GM21381 (cell line): ENCODE results near the gene MUC2.
"Not testable (repeated sequence)": the region's sequence is repeated elsewhere in the genome, so short reads cannot be mapped to it uniquely, and the experiment has no call there.

Experiments used
- ATAC-seq: cut with Tn5 transposase; IDR thresholded peaks from one replicate; pipeline ENCODE4 v1.9.1; 2021; ENCODE audit warnings: mild to moderate bottlenecking, moderate library complexity; ENCODE audit not compliant: unreplicated experiment

MUC2 gene

DNA sequence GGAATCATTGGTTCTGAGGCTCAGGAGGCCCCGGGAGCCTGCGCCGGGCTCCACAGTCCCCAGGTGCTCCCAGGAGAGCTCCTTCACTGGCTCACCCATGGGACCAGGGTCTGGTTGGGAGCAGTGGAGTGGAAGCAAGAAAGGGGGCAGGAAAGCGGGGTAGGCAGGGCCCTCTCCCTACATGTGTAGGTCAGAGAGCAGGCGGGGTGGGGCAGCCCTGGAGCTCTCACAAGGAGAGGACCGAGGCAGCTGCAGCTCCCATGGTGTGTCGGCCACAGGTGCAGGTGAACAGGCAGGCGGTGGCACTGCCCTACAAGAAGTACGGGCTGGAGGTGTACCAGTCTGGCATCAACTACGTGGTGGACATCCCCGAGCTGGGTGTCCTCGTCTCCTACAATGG is 28.3 kb downstream of the MUC2 start:
- ATAC-seq = no peak

DNA sequence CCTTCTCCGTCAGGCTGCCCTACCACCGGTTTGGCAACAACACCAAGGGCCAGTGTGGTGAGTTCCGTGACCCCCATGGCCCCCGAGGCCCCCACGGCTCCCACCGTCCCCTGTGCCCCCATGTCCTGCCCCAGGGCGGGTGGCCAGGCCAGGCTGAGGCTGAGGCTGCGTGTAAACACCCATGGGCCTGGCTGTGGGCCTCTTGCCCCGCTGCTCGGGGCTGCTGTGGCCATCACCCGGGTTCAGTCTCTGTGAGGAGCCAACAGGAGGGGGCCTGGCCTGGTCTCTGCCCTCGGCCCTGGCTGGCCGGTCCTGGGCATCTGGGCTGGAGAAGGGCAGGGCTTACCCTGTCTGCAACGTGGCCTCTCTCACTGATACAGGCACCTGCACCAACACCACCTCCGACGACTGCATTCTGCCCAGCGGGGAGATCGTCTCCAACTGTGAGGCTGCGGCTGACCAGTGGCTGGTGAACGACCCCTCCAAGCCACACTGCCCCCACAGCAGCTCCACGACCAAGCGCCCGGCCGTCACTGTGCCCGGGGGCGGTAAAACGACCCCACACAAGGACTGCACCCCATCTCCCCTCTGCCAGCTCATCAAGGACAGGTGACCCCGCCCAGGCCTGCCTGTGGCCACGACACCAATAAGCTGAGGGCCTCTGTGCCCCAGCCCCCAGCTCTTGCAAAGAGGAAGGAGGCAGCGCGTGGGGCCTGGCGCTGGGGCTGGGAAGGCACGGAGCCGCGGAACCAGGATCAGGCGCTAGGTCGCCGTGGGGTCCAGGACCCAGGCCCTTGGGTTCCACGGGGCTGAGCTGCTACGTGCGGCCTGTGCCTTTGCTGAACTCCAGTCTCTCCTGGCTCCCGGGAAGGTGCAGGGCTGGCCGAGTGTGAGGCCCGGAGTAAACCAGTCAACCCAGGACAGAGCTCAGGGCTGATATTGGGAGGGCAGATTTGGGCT is 29.0 kb downstream of the MUC2 start:
- no peak for ATAC-seq

- ATAC-seq = no peak
These were observed 29.9 kb downstream of the MUC2 start for GRCh38 chr11:1104411-1105182.

DNA sequence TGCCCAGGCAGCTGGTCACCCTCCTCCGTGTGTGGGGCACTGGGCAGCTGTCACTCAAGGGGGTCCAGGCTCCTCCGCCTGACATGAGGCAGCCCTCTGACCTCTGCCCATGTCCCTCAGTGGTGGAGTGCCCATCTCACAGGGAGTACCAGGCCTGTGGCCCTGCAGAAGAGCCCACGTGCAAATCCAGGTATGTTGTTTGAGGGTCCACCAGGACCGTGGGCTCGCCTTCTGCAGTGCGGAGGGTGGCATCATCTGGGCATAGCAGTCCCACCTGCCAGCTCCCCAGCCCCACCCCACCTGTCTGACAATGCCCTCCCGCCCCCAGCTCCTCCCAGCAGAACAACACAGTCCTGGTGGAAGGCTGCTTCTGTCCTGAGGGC is 30.5 kb downstream of the MUC2 start:
- no peak for ATAC-seq

GRCh38 chr11:1106387-1106786 is 31.7 kb downstream of the MUC2 start:
- no peak for ATAC-seq

DNA sequence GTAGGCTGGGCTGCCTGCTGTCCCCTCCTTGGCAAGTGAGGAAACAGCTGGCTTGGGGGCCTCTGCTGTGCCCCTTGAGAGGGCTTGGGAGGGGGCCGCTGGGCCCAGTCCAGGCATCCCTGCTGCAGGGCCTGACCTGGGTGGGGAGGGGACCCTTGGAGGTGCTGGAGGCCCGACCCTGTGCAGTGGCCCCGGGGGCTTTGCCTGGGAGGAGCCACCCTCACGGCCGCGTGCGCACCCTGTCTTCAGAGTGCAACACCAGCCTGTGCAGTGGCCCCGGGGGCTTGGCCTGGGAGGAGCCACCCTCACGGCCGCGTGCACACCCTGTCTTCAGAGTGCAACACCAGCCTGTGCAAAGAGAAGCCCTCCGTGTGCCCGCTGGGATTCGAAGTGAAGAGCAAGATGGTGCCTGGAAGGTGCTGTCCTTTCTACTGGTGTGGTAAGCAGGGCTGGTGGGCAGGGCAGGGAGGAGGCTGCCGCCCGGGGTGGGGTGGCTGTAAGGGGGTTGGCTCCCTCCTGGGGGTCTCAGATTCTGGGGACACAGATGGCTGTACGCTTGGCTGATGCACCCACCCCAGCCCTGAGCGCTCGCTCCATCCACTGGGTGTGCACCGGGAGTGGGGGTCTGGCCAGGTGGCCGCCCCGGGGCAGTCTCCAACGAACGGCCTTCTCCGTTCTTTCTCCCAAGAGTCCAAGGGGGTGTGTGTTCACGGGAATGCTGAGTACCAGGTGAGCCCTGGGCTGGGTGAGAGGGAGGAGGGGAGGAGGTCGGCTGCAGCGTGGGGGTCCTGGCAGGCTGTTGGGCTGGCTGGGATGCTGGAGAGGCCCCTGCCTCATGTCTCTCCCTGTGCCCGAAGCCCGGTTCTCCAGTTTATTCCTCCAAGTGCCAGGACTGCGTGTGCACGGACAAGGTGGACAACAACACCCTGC is 32.9 kb downstream of the MUC2 start:
- ATAC-seq = no peak

DNA sequence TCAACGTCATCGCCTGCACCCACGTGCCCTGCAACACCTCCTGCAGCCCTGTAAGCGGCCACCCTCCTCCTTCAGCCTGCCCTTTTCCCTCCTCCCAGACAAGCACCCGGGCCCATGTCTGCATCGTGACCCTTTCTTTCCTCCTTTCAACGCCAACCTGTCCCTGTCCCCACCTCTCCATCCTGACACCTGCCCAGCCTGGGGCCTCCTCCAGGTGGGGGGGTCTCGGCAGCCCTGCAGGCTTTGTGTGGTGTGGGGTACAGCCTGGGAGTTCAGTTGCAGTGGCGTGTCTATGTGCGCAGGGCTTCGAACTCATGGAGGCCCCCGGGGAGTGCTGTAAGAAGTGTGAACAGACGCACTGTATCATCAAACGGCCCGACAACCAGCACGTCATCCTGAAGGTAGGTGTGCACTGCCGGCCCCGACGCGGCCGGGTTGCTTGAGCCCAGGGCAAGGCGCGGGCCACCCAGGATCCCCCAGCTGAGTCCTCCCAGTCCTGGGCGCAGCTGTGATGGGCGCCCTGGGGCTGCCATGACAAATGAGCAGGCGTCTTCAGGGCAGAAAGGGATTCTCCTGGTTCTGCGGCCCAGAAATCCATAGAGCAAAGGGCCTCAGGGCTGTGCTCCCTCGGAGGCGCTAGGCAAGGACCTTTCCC is 33.7 kb downstream of the MUC2 start:
- no peak for ATAC-seq

DNA sequence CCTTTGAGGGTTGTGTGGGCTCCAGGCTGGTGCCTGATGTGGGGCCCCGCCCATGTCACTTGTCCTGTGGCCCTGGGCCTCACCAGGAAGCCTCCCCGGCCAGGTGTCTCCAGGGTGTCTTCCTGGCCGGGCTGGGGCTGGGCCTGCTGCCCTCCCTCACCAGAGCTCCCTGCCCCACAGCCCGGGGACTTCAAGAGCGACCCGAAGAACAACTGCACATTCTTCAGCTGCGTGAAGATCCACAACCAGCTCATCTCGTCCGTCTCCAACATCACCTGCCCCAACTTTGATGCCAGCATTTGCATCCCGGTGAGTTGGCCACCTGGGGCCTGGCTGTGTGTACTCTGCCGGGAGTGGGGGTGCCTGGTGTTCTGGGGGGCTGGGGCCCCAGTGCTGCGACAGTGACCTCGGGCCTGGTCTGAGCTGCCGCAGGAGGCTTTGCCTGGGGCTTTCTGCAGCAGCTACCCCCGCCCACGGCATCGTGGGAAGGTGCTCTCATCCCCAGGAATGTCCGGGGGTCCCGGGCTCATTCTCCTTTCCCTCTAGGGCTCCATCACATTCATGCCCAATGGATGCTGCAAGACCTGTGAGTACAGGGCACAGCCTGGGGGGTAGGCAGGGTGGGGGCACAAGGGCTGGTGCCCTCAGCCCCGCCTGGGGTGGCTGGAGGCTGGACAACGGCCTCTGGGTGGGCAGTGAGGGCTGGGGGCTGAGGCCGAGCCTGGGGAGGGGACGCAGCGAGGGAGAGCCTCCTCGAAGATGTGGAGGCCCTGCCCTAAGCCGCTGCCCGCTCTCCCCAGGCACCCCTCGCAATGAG is 34.6 kb downstream of the MUC2 start:
- ATAC-seq = no peak

GRCh38 chr11:1109918-1110705 is 35.4 kb downstream of the MUC2 start:
- no peak for ATAC-seq

DNA sequence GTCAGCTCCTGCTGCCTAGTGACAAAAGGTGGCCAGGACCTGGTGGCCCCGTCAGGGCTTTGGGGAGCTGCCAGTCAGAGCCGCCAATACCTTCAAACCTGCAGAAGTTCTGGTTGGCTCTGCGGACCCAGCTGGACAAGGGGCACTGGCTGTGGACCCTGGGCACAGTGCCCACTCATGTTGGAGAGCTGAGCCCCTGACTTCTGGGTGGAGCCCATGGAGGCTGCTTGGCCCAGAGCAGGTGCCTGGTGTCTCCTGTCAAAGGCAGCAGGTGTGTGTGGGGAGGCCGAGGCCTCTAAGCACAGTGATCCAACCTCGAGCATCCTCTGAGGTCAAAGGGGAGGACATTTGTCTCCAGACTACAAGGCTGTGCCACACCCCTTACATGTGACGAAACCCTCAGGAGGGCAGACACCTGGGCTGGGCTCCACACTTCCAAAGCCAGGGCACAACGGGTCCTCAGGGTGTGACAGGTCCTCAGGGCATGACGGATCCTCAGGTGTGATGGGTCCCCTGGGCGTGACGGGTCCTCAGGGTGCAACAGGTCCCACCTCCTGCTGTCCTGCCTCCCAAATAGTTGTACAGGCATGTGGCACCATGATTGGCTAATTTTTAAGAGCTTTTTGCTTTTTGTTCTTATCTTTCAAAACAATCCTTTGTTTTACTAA is 37.0 kb downstream of the MUC2 start:
- no peak for ATAC-seq

DNA sequence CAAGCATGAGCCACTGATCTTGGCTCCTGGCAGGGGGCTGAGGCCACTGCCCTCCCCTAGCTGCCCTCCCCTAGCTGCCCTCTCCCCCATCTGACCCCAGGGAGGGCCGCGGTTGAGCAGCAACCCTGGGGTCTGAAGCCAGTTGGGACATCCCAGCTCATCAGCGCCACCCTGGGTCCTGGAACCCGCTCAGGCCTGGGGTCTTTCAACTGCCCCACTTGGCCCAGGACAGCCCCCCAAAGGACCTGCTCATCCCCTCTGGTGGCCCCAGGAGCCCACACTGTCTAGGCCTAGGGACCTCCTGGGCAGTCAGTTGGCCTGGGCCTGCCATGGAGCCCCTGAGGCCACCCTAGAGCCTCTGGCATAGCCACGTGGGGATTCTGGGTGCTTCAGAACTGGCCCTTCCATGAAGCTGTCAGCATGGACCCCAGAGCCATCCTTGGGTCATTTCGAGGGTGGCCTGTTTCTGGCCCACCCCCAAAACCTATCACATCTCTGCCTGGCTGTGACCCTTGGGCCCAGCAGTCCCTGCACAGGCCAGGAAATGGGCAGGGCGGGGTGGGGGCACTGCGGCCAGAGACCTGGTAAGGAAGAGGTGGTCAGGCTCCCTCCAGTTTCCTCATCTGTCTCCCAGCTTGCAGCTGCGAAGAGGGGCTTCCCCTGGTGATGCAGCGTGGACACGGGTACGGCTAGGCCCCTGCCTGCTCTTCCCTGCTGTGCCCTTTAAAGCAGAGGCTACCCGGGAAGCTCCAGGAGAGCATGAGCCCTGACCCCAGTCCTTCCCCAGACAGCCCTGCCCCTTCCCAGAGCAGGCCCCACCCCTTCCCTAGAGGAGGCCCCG is 37.9 kb downstream of the MUC2 start:
- ATAC-seq = no peak

GRCh38 chr11:1113405-1114201 is 38.9 kb downstream of the MUC2 start:
- ATAC-seq = no peak

DNA sequence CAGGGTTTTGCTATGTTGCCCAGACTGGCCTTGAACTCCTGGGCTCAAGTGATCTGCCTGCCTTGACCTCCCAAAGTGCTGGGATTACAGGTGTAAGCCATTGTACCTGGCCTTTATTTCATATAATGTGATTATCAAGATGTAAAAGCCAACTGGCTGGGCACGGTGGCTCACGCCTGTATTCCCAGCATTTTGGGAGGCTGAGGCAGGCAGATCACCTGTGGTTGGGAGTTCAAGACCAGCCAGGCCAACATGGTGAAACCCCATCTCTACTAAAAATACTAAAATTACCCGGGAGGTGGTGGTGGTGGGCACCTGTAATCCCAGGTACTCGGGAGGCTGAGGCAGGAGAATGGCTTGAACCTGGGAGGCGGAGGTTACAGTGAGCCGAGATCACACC is 40.6 kb downstream of the MUC2 start:
- ATAC-seq = not testable (repeated sequence)

DNA sequence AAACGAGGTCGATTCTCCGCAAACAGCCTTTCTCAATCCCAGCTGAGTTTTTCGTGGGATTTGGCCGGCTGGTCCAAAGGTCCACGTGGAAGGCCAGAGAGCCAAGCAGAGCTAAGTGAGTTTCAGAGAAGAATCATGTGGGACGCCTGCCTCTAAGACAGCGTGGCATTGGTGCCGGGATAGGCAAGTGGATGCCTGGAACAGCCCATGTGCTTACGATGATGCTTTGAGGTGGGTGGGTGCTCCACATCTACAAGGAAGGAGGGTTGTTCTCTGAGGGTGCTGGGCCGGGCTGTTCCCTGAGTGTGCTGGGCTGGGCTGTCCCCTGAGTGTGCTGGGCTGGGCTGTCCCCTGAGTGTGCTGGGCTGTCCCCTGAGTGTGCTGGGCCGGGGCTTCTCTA is 41.4 kb downstream of the MUC2 start:
- ATAC-seq = no peak

DNA sequence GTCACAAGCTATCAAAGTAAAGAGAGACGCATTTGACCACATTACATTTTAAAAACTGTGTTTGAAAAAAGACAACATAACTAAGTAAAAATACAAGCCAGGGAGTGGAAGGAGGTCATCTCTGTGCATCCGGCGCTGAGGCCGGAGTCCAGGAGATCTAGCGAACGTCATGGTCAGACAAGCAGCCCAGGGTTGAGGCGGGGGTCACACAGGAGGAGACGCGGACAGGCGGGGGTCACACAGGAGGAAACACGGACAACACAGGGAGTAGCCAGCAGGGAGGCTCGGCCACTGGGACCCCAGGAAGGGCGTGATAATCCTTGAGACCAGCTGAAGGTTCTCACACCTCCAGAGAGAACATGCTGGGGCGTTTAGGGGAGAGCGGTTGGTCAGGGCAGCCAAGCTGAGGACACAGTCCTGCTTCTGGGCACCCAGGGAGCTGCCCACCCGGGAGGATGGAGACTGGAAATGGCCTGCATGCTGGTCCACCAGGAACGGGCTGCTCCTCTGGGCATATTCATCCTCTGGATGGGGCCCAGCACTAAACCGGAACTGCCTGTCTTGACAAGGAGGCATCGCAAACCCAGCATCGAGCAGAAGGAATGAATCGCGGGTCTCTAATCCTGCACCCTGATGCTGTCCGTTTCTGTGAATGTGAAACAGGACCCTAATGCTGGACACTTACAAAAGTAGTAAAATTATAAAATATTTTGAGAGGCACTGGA is 42.2 kb downstream of the MUC2 start:
- ATAC-seq = no peak

DNA sequence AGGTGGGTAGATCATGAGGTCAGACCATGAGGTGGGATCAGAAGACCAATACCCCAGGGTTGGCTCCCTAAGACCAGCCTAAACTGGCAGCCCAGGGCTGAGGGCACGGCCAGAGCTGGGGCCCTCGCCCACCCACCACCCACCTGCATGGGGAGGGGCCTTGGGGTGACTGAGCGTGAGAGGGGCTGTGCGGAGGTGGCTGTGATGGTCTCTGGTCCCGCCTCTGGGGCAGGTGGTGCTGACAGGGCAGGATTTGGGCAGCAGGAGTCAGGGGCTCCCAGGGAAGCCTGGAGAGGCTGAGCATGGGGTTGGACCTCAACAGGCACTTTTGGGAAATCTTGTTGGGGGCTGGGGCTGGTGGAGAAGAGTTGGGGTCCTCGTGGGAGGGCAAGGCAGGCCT is 43.3 kb downstream of the MUC2 start:
- ATAC-seq = no peak
